Measurements from ENCODE around the gene HACE1.
"Not testable (repeated sequence)": the region's sequence is repeated elsewhere in the genome, so short reads cannot be mapped to it uniquely, and the experiment has no call there.

The HACE1 gene

GRCh38 chr6:104859225-104860146 is at the start of gene HACE1:
Gene HACE1, minus strand, starts transcription at chr6:104859919. Its CDS starts 277 bp downstream, at chr6:104859642.
- DNase-seq (ENCODE audit: low read depth in 2 of 3, low spot score in 2 of 3) = peak; percentile 68 to 82 (median 74)

- no peak for DNase-seq (ENCODE audit: low read depth in 2 of 3, low spot score in 2 of 3)
These were observed 49.3 kb upstream of the HACE1 start for GRCh38 chr6:104908888-104909525.

GRCh38 chr6:104908031-104908887 is 48.5 kb upstream of the HACE1 start:
- no peak for DNase-seq (ENCODE audit: low read depth in 2 of 3, low spot score in 2 of 3)

- DNase-seq (ENCODE audit: low read depth in 2 of 3, low spot score in 2 of 3) = not testable (repeated sequence)
These were observed 39.2 kb upstream of the HACE1 start for GRCh38 chr6:104898893-104899292.

- DNase-seq (ENCODE audit: low read depth in 2 of 3, low spot score in 2 of 3) = no peak
These were observed 37.2 kb upstream of the HACE1 start for GRCh38 chr6:104896914-104897313.

GRCh38 chr6:104888066-104888465 is 28.3 kb upstream of the HACE1 start:
- no peak for DNase-seq (ENCODE audit: low read depth in 2 of 3, low spot score in 2 of 3)

- DNase-seq (ENCODE audit: low read depth in 2 of 3, low spot score in 2 of 3) = no peak
These were observed 27.6 kb upstream of the HACE1 start for GRCh38 chr6:104887350-104887749.

GRCh38 chr6:104885518-104886043 is 25.9 kb upstream of the HACE1 start:
- DNase-seq (ENCODE audit: low read depth in 2 of 3, low spot score in 2 of 3) = no peak

GRCh38 chr6:104884867-104885517 is 25.3 kb upstream of the HACE1 start:
- no peak for DNase-seq (ENCODE audit: low read depth in 2 of 3, low spot score in 2 of 3)

GRCh38 chr6:104881964-104882668 is 22.4 kb upstream of the HACE1 start:
- no peak for DNase-seq (ENCODE audit: low read depth in 2 of 3, low spot score in 2 of 3)

- no peak for DNase-seq (ENCODE audit: low read depth in 2 of 3, low spot score in 2 of 3)
These were observed 2.7 kb upstream of the HACE1 start for GRCh38 chr6:104862456-104862855.

- no peak for DNase-seq (ENCODE audit: low read depth in 2 of 3, low spot score in 2 of 3)
These were observed 502 bp upstream of the HACE1 start for GRCh38 chr6:104860221-104860620.

- DNase-seq (ENCODE audit: low read depth in 2 of 3, low spot score in 2 of 3) = no peak
These were observed 1.1 kb downstream of the HACE1 start for GRCh38 chr6:104858642-104859041.

- no peak for DNase-seq (ENCODE audit: low read depth in 2 of 3, low spot score in 2 of 3)
These were observed 4.2 kb downstream of the HACE1 start for GRCh38 chr6:104855507-104855906.

- not testable (repeated sequence) for DNase-seq (ENCODE audit: low read depth in 2 of 3, low spot score in 2 of 3)
These were observed 12.0 kb downstream of the HACE1 start for GRCh38 chr6:104847721-104848120.

- DNase-seq (ENCODE audit: low read depth in 2 of 3, low spot score in 2 of 3) = no peak
These were observed 16.5 kb downstream of the HACE1 start for GRCh38 chr6:104843229-104843628.

- no peak for DNase-seq (ENCODE audit: low read depth in 2 of 3, low spot score in 2 of 3)
These were observed 22.6 kb downstream of the HACE1 start for GRCh38 chr6:104837158-104837557.

GRCh38 chr6:104836479-104837020 is 23.2 kb downstream of the HACE1 start:
- not testable (repeated sequence) for DNase-seq (ENCODE audit: low read depth in 2 of 3, low spot score in 2 of 3)

GRCh38 chr6:104835782-104836181 is 23.9 kb downstream of the HACE1 start:
- DNase-seq (ENCODE audit: low read depth in 2 of 3, low spot score in 2 of 3) = no peak

Data from activated CD8-positive, alpha-beta memory T cell treated with anti-CD3 and anti-CD28 coated beads for 48 hours (primary cell).